Thyroid gland (tissue), 4 donors: ENCODE measurements around the gene TRIM3.

ENCODE experiments used
- POLR2A ChIP-seq, 2 donors: fragments of 450-650 bp; IDR thresholded peaks; one replicate each; pipeline ENCODE4 v1.6.1; 2017; ENCODE audit warnings: antibody characterized with exemption in 2 of 2, mild to moderate bottlenecking in 2 of 2, moderate library complexity in 1 of 2
- TF ChIP-seq, protein P1 (sequence below), 6 experiments: fragments of 200-600 bp in 3 of 6; fragments of 450-650 bp in 3 of 6; sonication (generic) in 3 of 6; IDR thresholded peaks; one replicate each; pipeline ENCODE4 v1.5.1; 2016 to 2019; ENCODE audit warnings: antibody characterized with exemption in 6 of 6, mild to moderate bottlenecking in 2 of 6, inconsistent platforms in 1 of 6, moderate library complexity in 1 of 6

GRCh38 chr11:6442441-6442840 is 31.3 kb downstream of the TRIM3 start:
- no peak for TF ChIP-seq POLR2A (IDR thresholded peaks at IDR 0.05)
- TF ChIP-seq, protein P1, sequence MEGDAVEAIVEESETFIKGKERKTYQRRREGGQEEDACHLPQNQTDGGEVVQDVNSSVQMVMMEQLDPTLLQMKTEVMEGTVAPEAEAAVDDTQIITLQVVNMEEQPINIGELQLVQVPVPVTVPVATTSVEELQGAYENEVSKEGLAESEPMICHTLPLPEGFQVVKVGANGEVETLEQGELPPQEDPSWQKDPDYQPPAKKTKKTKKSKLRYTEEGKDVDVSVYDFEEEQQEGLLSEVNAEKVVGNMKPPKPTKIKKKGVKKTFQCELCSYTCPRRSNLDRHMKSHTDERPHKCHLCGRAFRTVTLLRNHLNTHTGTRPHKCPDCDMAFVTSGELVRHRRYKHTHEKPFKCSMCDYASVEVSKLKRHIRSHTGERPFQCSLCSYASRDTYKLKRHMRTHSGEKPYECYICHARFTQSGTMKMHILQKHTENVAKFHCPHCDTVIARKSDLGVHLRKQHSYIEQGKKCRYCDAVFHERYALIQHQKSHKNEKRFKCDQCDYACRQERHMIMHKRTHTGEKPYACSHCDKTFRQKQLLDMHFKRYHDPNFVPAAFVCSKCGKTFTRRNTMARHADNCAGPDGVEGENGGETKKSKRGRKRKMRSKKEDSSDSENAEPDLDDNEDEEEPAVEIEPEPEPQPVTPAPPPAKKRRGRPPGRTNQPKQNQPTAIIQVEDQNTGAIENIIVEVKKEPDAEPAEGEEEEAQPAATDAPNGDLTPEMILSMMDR (IDR thresholded peaks at IDR 0.05): no peak
